ENCODE results near the gene CLEC4F. TPM values are rescaled to one million over a fixed set of nuclear protein-coding genes. Genes with fewer than 3 reads are reported as not detected.

Gene CLEC4F
- total RNA-seq, 2 donors from 2014 or later = 0.54 TPM; not detected in 1

- H3K4me3 ChIP-seq = no peak overlapping the region
- no peaks in the 10 kb centered on the region for H3K27me3 ChIP-seq (replicated peaks; ENCODE audit: insufficient read depth)
- no peaks in the 10 kb centered on the region for H3K9me3 ChIP-seq
- ATAC-seq (ENCODE audit: insufficient number of reproducible peaks, low FRiP score, low read depth) = no peak
- no peak overlapping the region for H3K27ac ChIP-seq
- no peak for DNase-seq (ENCODE audit: low spot score)
- H3K36me3 ChIP-seq = no peaks in the 10 kb centered on the region
- TF ChIP-seq, protein P1, sequence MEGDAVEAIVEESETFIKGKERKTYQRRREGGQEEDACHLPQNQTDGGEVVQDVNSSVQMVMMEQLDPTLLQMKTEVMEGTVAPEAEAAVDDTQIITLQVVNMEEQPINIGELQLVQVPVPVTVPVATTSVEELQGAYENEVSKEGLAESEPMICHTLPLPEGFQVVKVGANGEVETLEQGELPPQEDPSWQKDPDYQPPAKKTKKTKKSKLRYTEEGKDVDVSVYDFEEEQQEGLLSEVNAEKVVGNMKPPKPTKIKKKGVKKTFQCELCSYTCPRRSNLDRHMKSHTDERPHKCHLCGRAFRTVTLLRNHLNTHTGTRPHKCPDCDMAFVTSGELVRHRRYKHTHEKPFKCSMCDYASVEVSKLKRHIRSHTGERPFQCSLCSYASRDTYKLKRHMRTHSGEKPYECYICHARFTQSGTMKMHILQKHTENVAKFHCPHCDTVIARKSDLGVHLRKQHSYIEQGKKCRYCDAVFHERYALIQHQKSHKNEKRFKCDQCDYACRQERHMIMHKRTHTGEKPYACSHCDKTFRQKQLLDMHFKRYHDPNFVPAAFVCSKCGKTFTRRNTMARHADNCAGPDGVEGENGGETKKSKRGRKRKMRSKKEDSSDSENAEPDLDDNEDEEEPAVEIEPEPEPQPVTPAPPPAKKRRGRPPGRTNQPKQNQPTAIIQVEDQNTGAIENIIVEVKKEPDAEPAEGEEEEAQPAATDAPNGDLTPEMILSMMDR (IDR thresholded peaks at IDR 0.05) = no peak
- H3K4me1 ChIP-seq (ENCODE audit: control insufficient read depth in 1 of 2, low read depth in 2 of 2) = no peaks in the 10 kb centered on the region
Observed at GRCh38 chr2:70852824-70853223, 32.4 kb upstream of the CLEC4F start.

- H3K27ac ChIP-seq = no peak overlapping the region
- H3K36me3 ChIP-seq = no peaks in the 10 kb centered on the region
- TF ChIP-seq, protein P1 (IDR thresholded peaks at IDR 0.05) = no peak
- H3K4me3 ChIP-seq = no peak overlapping the region
- H3K27me3 ChIP-seq (replicated peaks; ENCODE audit: insufficient read depth) = no peaks in the 10 kb centered on the region
- ATAC-seq (ENCODE audit: insufficient number of reproducible peaks, low FRiP score, low read depth) (no peak), DNase-seq (ENCODE audit: low spot score) (no peak)
- no peaks in the 10 kb centered on the region for H3K9me3 ChIP-seq
- no peaks in the 10 kb centered on the region for H3K4me1 ChIP-seq (ENCODE audit: control insufficient read depth in 1 of 2, low read depth in 2 of 2)
Observed at GRCh38 chr2:70851704-70852103, 31.3 kb upstream of the CLEC4F start.

DNA sequence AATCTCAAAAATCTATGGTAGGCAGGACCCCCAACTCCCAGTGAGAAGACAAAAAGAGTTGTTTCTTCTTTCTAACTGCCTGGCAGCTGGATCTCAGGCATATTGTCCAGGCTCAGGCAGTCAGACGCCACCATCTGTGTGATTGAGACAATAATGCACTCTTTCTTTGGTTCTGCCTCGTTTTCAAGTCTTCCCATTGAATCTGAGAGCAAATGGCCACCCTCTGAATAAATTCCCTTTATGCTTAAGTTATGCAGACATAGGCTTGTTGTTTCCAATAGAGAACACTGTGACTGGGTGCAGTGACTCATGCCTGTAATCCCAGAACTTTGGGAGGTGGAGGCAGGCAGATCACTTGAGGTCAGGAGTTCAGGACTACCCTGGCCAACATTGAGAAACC, 30.5 kb upstream of the CLEC4F start:
- Histone ChIP-seq H3K27me3 (replicated peaks; ENCODE audit: insufficient read depth) (no peaks in the 10 kb centered on the region), H3K4me3 (no peak overlapping the region), H3K9me3 (no peaks in the 10 kb centered on the region), H3K27ac (no peak overlapping the region), H3K36me3 (no peaks in the 10 kb centered on the region), H3K4me1 (ENCODE audit: control insufficient read depth in 1 of 2, low read depth in 2 of 2) (no peaks in the 10 kb centered on the region)
- TF ChIP-seq, protein P1 (IDR thresholded peaks at IDR 0.05) = no peak
- DNase-seq (ENCODE audit: low spot score) = no peak
- ATAC-seq (ENCODE audit: insufficient number of reproducible peaks, low FRiP score, low read depth) = no peak

GRCh38 chr2:70842401-70842800, 22.0 kb upstream of the CLEC4F start:
- H3K4me1 ChIP-seq (ENCODE audit: control insufficient read depth in 1 of 2, low read depth in 2 of 2) = no peaks in the 10 kb centered on the region
- TF ChIP-seq, protein P1 (IDR thresholded peaks at IDR 0.05) = no peak
- H3K36me3 ChIP-seq = no peaks in the 10 kb centered on the region
- no peak overlapping the region for H3K4me3 ChIP-seq
- ATAC-seq (ENCODE audit: insufficient number of reproducible peaks, low FRiP score, low read depth) (no peak), DNase-seq (ENCODE audit: low spot score) (no peak)
- no peak overlapping the region for H3K27ac ChIP-seq
- H3K9me3 ChIP-seq = no peaks in the 10 kb centered on the region
- H3K27me3 ChIP-seq (replicated peaks; ENCODE audit: insufficient read depth) = no peaks in the 10 kb centered on the region

DNA sequence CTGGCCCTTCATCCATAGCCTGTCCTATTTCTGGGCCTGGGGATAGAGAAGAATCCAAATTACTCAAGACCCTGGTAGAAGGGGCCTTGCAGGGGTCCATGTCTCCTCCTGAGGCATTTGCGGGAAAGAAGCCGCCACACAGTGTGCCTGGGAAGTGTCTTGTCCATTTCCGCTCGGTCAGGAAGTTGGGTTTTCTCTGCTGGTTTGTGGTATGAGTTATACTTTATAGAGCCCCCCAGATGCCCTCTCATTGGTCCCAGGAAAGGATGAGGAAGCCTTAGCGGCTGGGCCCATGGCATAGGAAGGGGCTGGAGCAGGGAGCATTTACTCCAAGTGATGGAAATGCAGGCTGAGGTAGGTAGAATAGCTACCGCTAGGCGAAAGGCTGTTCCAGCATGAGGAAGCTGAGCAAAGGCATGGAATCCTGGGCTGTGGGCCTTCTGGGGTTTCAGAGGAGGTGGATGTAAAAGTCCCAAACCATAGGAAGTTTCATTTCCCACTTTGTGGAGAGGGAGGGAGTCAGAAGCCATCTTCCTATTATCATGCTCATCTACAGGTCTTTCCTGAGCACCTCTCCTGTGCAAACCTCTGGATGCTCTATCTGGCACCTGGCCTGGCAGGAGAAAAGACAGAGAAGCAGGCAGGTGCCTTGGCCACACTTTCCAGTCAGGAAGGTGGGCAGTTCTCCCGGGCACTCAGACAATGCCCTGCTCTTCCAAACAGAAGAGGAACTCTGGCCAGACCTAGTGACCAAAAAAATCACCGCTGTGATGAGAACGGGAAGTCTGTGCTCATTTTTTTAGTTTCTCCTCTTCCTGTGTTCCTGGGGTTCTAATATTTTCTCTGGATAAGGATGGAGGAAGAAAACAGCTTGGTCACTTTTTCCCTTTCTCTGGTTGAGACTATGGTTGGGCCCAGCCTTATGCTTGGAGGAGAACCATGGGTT, 17.9 kb upstream of the CLEC4F start:
- H3K9me3 ChIP-seq = no peaks in the 10 kb centered on the region
- H3K36me3 ChIP-seq = no peaks in the 10 kb centered on the region
- H3K4me1 ChIP-seq (ENCODE audit: control insufficient read depth in 1 of 2, low read depth in 2 of 2) = no peaks in the 10 kb centered on the region
- H3K27me3 ChIP-seq (replicated peaks; ENCODE audit: insufficient read depth) = no peaks in the 10 kb centered on the region
- no peak for DNase-seq (ENCODE audit: low spot score)
- ATAC-seq (ENCODE audit: insufficient number of reproducible peaks, low FRiP score, low read depth) = no peak
- no peak overlapping the region for H3K27ac ChIP-seq
- no peak overlapping the region for H3K4me3 ChIP-seq
- TF ChIP-seq, protein P1 (IDR thresholded peaks at IDR 0.05) = no peak

All from thoracic aorta (tissue), 2 donors.